ENCODE measurements around the gene PPP1R10. TPM values are rescaled to one million over a fixed set of nuclear protein-coding genes. Genes with fewer than 3 reads are reported as not detected.

Gene PPP1R10
- total RNA-seq, 1 experiment from 2014 or later = 123 TPM

DNA sequence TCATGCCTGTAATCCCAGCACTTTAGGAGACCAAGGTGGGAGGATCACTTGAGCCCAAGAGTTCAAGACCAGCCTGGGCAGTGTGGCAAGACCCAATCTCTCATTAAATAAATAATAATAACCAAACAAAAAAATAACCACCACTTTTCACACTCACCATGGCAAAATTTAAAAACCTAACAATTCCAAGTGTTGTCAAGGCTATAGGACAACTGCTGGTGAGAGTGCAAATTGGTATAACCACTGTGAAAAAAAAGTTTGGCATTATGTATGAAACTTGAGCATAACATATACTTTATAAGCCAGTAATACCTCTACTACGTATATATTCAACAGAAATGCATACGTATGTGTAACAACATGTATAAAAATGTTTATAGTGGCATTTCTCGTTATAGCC is 56.1 kb downstream of the PPP1R10 start:
- no peak overlapping the region for H2BK12ac ChIP-seq (ENCODE audit: insufficient read length, low read depth, low read length)
- TF ChIP-seq, protein P1, sequence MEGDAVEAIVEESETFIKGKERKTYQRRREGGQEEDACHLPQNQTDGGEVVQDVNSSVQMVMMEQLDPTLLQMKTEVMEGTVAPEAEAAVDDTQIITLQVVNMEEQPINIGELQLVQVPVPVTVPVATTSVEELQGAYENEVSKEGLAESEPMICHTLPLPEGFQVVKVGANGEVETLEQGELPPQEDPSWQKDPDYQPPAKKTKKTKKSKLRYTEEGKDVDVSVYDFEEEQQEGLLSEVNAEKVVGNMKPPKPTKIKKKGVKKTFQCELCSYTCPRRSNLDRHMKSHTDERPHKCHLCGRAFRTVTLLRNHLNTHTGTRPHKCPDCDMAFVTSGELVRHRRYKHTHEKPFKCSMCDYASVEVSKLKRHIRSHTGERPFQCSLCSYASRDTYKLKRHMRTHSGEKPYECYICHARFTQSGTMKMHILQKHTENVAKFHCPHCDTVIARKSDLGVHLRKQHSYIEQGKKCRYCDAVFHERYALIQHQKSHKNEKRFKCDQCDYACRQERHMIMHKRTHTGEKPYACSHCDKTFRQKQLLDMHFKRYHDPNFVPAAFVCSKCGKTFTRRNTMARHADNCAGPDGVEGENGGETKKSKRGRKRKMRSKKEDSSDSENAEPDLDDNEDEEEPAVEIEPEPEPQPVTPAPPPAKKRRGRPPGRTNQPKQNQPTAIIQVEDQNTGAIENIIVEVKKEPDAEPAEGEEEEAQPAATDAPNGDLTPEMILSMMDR (conservative IDR thresholded peaks at IDR 0.05) = no peak
- no peak overlapping the region for H3K27ac ChIP-seq (ENCODE audit: insufficient read length, low read depth, low read length)
- no peak overlapping the region for H2BK5ac ChIP-seq (ENCODE audit: insufficient read length, low read length)
- peaks cover 5% of the 10 kb centered on the region; the same call in 1 of the 2 replicates for H3K79me2 ChIP-seq (ENCODE audit: insufficient read depth, low read length)
- no peak overlapping the region for H3K23ac ChIP-seq (ENCODE audit: insufficient read length, low read depth, low read length)
- DNase-seq = no peak
- no peak overlapping the region for H3K56ac ChIP-seq (ENCODE audit: insufficient read length, low read depth, low read length)
- no peak overlapping the region for H2AFZ ChIP-seq (ENCODE audit: low read length)
- no peak overlapping the region for H3K4me2 ChIP-seq (ENCODE audit: insufficient read depth, insufficient read length, low read length)
- Mint-ChIP-seq H3K4me3 (no peak overlapping the region), H3K36me3 (ENCODE audit: insufficient read depth in 1 of 3, low read depth in 3 of 3) (peaks cover 18 to 51% (median 38%) of the 10 kb centered on the region in 3 experiments), H3K27me3 (ENCODE audit: low read depth) (no peaks in the 10 kb centered on the region; the same call in 1 of the 2 replicates), H3K9me3 (no peaks in the 10 kb centered on the region; a peak in 1 of 5 replicates), H3K27ac (no peak overlapping the region), H3K4me1 (peaks cover 6 to 8% of the 10 kb centered on the region in 2 experiments)
- H2BK120ac ChIP-seq (ENCODE audit: low read depth, low read length, poor library complexity, severe bottlenecking) = no peak overlapping the region
- peaks cover 7% of the 10 kb centered on the region for H3K23me2 ChIP-seq (ENCODE audit: insufficient read length, low read depth, low read length, poor library complexity, severe bottlenecking)
- no peaks in the 10 kb centered on the region for H3K9me3 ChIP-seq (ENCODE audit: control insufficient read depth, low read depth, low read length)
- H4K91ac ChIP-seq (ENCODE audit: insufficient read length, low read depth, low read length) = no peak overlapping the region
- H4K20me1 ChIP-seq (ENCODE audit: control insufficient read depth, insufficient read depth, insufficient read length) = no peaks in the 10 kb centered on the region
- no peak overlapping the region for H3K14ac ChIP-seq (ENCODE audit: insufficient read depth, low read length)
- no peaks in the 10 kb centered on the region for H3K4me1 ChIP-seq (ENCODE audit: insufficient read depth, low read length)
- no peak overlapping the region for H4K5ac ChIP-seq (ENCODE audit: insufficient read length, low read depth, low read length)
- H3K18ac ChIP-seq (ENCODE audit: insufficient read length, low read depth, low read length) = no peak overlapping the region
- H4K8ac ChIP-seq (replicated peaks; ENCODE audit: insufficient read length, low read depth, low read length) = no peak overlapping the region
- H3K27me3 ChIP-seq (ENCODE audit: insufficient read depth, low read length) = no peaks in the 10 kb centered on the region
- H2BK20ac ChIP-seq (ENCODE audit: low read depth, low read length, poor library complexity, severe bottlenecking) = no peak overlapping the region
- no CpG with 5 or more reads among the region's 3 CpGs for WGBS (ENCODE audit: extremely low coverage, insufficient read length, low lambda C conversion rate)
- H2BK15ac ChIP-seq (ENCODE audit: low read depth, low read length) = no peak overlapping the region
- no peak overlapping the region for H2AK5ac ChIP-seq (ENCODE audit: insufficient read length, low read length)
- no peak overlapping the region for H3K9ac ChIP-seq (ENCODE audit: extremely low read depth, insufficient read length, low read length)
- H3K79me1 ChIP-seq (ENCODE audit: insufficient read depth, low read depth, low read length, poor library complexity, severe bottlenecking) = no peaks in the 10 kb centered on the region
- H3T11ph ChIP-seq (ENCODE audit: low read length) = no peak overlapping the region
- no peak overlapping the region for H3K4ac ChIP-seq (ENCODE audit: low read depth, low read length)

All from H9 (cell line).